Activated T-helper 17 cell treated with anti-CD3 and anti-CD28 coated beads, Interleukin-2, amount 50 U/mL, for 72 hours (primary cell): ENCODE results near the gene CD1C. TPM values are rescaled to one million over a fixed set of nuclear protein-coding genes. Genes with fewer than 3 reads are reported as not detected.

ENCODE experiments used
- ATAC-seq: fragments of 150-1000 bp; cut with Tn5 transposase; replicated peaks from 2 replicates; pipeline ENCODE4 v1.10.0; 2021; ENCODE audit warnings: mild to moderate bottlenecking, moderate library complexity
- H3K27ac Mint-ChIP-seq: one replicate; pipeline ENCODE4 v1.8.0; 2022; ENCODE audit warnings: mixed read lengths
- H3K27me3 Mint-ChIP-seq: one replicate; pipeline ENCODE4 v1.8.0; 2022; ENCODE audit warnings: mixed read lengths
- H3K36me3 Mint-ChIP-seq: one replicate; pipeline ENCODE4 v1.8.0; 2022; ENCODE audit warnings: low read depth, mild to moderate bottlenecking, mixed read lengths
- H3K4me1 Mint-ChIP-seq: one replicate; pipeline ENCODE4 v1.8.0; 2022; ENCODE audit warnings: mixed read lengths
- H3K4me3 Mint-ChIP-seq: one replicate; pipeline ENCODE4 v1.8.0; 2022; ENCODE audit warnings: mild to moderate bottlenecking, mixed read lengths
- H3K9me3 Mint-ChIP-seq: one replicate; pipeline ENCODE4 v1.8.0; 2022; ENCODE audit warnings: mixed read lengths
- total RNA-seq, 2 donors: library from RNA; stranded (reverse); gene quantifications; one replicate each; pipeline ENCODE4 v1.2.3, GENCODE V29; 2022

Gene CD1C
- total RNA-seq, 2 donors from 2014 or later, result not detected

DNA sequence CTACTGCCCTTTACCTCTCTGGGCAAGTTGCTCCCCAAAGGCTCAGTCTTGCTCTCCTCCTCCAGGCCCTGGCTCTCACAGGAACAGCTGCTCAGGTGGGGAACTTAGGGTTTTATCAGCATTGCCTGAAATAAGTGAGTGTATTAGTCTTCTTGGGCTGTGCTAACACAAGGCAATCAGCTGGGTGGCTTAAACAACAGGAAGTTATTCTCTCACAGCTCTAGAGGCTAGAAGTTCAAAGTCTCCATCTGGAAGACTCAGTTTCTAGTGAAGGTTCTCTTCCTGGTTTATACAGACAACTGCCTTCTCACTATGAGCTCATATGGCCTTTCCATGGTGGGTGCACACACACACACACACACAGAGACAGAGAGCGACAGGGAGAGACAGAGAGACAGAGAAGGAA is 2.8 kb upstream of the CD1C start:
- no peak for ATAC-seq
- no peaks in the 10 kb centered on the region for H3K9me3 Mint-ChIP-seq
- H3K4me1 Mint-ChIP-seq, result peaks cover 5% of the 10 kb centered on the region
- H3K36me3 Mint-ChIP-seq, result no peaks in the 10 kb centered on the region
- H3K27ac Mint-ChIP-seq, result no peak overlapping the region
- H3K4me3 Mint-ChIP-seq, result no peak overlapping the region
- H3K27me3 Mint-ChIP-seq, result peaks cover 31% of the 10 kb centered on the region

DNA sequence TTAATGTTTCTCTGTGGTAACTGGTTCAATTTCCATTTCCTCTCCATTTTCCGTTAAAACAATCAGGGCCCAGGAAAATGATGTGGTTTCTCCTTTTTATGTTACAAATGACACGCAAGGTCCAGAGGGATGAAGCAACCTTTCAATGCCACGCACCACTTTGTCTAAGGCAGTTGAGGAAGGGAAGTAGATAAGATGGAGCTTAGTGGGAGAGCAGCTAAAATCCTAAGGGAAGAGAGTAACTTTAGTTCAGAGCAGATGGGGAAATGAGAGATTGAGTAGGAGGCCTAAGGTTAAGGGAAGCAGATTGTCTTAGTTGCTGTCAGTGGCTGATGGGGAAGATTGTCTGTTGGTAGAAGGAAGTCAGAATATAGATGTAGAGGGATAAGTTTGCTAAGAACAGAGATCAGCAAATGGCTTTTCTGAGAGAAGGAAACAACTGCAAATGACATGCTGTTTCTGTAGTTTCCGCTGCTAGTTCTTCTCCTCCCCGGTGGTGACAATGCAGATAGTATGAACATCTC is 660 bp downstream of the CD1C start:
- no peak for ATAC-seq
- no peaks in the 10 kb centered on the region for H3K36me3 Mint-ChIP-seq
- H3K9me3 Mint-ChIP-seq, result no peaks in the 10 kb centered on the region
- H3K4me3 Mint-ChIP-seq, result no peak overlapping the region
- H3K27me3 Mint-ChIP-seq, result peaks cover 19% of the 10 kb centered on the region
- peaks cover 5% of the 10 kb centered on the region for H3K4me1 Mint-ChIP-seq
- no peak overlapping the region for H3K27ac Mint-ChIP-seq

- Mint-ChIP-seq H3K36me3 (no peaks in the 10 kb centered on the region), H3K27me3 (peaks cover 20% of the 10 kb centered on the region), H3K4me1 (no peaks in the 10 kb centered on the region), H3K4me3 (no peak overlapping the region), H3K27ac (no peak overlapping the region), H3K9me3 (peaks cover 8% of the 10 kb centered on the region)
- no peak for ATAC-seq
Measured at GRCh38 chr1:158295791-158296190, 6.1 kb downstream of the CD1C start.

DNA sequence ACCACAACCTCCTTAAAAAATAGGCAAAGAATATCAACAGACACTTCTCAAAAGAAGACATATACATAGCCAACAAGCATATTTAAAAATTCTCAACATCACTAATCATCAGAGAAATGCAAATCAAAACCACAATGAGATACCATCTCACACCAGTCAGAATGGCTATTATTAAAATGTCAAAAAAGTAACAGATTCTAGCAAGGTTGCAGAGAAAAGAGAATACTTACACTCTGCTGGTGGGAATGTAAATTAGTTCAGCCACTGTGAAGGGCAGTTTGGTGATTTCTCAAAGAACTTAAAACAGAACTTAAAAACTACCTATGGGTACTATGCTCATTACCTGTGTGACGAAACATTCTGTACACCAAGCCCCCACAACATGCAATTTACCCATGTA is 20.9 kb downstream of the CD1C start:
- no peaks in the 10 kb centered on the region for H3K4me1 Mint-ChIP-seq

DNA sequence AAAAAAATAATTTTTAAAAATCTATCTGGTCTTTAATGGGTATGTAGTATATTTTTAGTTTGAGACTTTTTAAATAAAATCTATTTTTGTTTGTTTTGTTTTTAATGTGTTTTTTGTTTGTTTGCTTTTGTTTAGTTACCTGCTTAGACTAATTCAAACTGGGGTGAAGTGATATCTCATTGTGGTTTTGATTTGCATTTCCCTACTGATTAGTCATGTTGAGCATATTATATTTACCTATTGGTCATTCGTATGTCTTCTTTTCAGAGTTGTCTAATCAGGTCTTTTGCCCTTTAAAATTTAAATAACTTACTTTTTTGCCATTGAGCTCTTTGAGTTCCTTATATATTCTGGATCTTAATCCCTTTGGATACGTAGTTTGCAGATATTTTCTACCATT is 21.3 kb downstream of the CD1C start:
- no peak overlapping the region for H3K4me3 Mint-ChIP-seq
- ATAC-seq, result no peak
- peaks cover 8% of the 10 kb centered on the region for H3K27me3 Mint-ChIP-seq
- H3K9me3 Mint-ChIP-seq, result peaks cover 11% of the 10 kb centered on the region
- H3K4me1 Mint-ChIP-seq, result no peaks in the 10 kb centered on the region
- H3K36me3 Mint-ChIP-seq, result no peaks in the 10 kb centered on the region
- no peak overlapping the region for H3K27ac Mint-ChIP-seq

More for the DNA sequence above, 20.9 kb downstream of the CD1C start:
- no peak for ATAC-seq
- Mint-ChIP-seq H3K27ac (no peak overlapping the region), H3K27me3 (peaks cover 8% of the 10 kb centered on the region), H3K36me3 (no peaks in the 10 kb centered on the region), H3K4me3 (no peak overlapping the region), H3K9me3 (peaks cover 11% of the 10 kb centered on the region)

GRCh38 chr1:158323866-158324265 is 34.1 kb downstream of the CD1C start:
- no peaks in the 10 kb centered on the region for H3K4me1 Mint-ChIP-seq
- H3K27ac Mint-ChIP-seq, result no peak overlapping the region
- no peaks in the 10 kb centered on the region for H3K36me3 Mint-ChIP-seq
- no peak overlapping the region for H3K4me3 Mint-ChIP-seq
- H3K27me3 Mint-ChIP-seq, result peaks cover 33% of the 10 kb centered on the region
- H3K9me3 Mint-ChIP-seq, result peaks cover 8% of the 10 kb centered on the region
- ATAC-seq, result no peak

- H3K9me3 Mint-ChIP-seq, result peaks cover 8% of the 10 kb centered on the region
Measured at GRCh38 chr1:158324395-158324794, 34.7 kb downstream of the CD1C start.

GRCh38 chr1:158327481-158327880 is 37.8 kb downstream of the CD1C start:
- peaks cover 19% of the 10 kb centered on the region for H3K27me3 Mint-ChIP-seq
- H3K36me3 Mint-ChIP-seq, result no peaks in the 10 kb centered on the region
- H3K27ac Mint-ChIP-seq, result no peak overlapping the region
- ATAC-seq, result no peak
- H3K4me1 Mint-ChIP-seq, result no peaks in the 10 kb centered on the region
- H3K4me3 Mint-ChIP-seq, result no peak overlapping the region
- H3K9me3 Mint-ChIP-seq, result peaks cover 8% of the 10 kb centered on the region

More at GRCh38 chr1:158324395-158324794, 34.7 kb downstream of the CD1C start:
- H3K27ac Mint-ChIP-seq, result no peak overlapping the region
- no peak for ATAC-seq
- H3K4me3 Mint-ChIP-seq, result no peak overlapping the region
- H3K4me1 Mint-ChIP-seq, result no peaks in the 10 kb centered on the region
- no peaks in the 10 kb centered on the region for H3K36me3 Mint-ChIP-seq
- peaks cover 35% of the 10 kb centered on the region for H3K27me3 Mint-ChIP-seq

- peaks cover 14% of the 10 kb centered on the region for H3K27me3 Mint-ChIP-seq
- H3K27ac Mint-ChIP-seq, result no peak overlapping the region
- H3K9me3 Mint-ChIP-seq, result no peaks in the 10 kb centered on the region
- H3K4me3 Mint-ChIP-seq, result no peak overlapping the region
- no peaks in the 10 kb centered on the region for H3K36me3 Mint-ChIP-seq
- no peak for ATAC-seq
- no peaks in the 10 kb centered on the region for H3K4me1 Mint-ChIP-seq
Measured at GRCh38 chr1:158328426-158328825, 38.7 kb downstream of the CD1C start.

DNA sequence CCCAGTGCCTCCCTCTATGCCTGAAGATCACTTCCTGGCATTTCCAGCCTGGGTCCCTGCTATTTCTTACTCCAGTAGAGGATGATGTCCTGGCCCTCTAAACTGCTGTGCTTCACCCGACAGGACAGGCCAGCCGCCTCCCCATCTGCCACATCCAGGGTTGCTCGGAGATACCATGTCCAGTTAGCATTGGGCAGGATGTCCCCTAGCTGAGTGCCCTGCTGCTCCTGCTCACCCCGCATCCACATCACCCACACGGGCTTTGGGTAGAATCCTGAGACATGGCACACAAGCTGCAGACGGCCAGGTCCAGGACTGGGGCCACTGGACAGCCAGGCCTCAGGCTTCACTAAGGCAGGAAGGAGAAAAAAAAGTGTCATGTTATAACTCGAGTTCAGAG is 39.6 kb downstream of the CD1C start:
- no peak overlapping the region for H3K4me3 Mint-ChIP-seq
- H3K27me3 Mint-ChIP-seq, result peaks cover 13% of the 10 kb centered on the region
- no peaks in the 10 kb centered on the region for H3K4me1 Mint-ChIP-seq
- no peaks in the 10 kb centered on the region for H3K36me3 Mint-ChIP-seq
- ATAC-seq, result no peak
- H3K27ac Mint-ChIP-seq, result no peak overlapping the region
- no peaks in the 10 kb centered on the region for H3K9me3 Mint-ChIP-seq

DNA sequence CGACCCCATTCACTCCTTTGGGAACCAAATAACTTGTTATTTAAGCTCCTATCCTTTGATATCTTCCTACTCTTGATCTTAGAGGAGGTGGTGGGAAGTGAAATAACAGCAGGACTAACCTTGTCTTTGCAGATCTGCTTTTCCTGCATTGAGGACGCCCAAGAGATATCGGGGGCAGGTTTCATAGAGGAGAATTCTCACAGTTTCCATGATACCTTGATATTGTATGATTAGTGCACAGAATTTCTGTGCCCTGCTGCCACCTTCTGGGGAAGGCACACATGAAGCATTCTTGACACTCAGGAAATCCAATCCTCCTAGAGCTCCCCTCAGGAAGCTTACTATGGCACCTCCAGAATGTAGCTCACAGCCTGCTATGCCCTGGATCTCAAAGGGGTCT is 40.0 kb downstream of the CD1C start:
- Mint-ChIP-seq H3K27ac (no peak overlapping the region), H3K27me3 (peaks cover 9% of the 10 kb centered on the region), H3K4me3 (no peak overlapping the region), H3K4me1 (no peaks in the 10 kb centered on the region), H3K9me3 (no peaks in the 10 kb centered on the region), H3K36me3 (no peaks in the 10 kb centered on the region)
- ATAC-seq, result no peak

DNA sequence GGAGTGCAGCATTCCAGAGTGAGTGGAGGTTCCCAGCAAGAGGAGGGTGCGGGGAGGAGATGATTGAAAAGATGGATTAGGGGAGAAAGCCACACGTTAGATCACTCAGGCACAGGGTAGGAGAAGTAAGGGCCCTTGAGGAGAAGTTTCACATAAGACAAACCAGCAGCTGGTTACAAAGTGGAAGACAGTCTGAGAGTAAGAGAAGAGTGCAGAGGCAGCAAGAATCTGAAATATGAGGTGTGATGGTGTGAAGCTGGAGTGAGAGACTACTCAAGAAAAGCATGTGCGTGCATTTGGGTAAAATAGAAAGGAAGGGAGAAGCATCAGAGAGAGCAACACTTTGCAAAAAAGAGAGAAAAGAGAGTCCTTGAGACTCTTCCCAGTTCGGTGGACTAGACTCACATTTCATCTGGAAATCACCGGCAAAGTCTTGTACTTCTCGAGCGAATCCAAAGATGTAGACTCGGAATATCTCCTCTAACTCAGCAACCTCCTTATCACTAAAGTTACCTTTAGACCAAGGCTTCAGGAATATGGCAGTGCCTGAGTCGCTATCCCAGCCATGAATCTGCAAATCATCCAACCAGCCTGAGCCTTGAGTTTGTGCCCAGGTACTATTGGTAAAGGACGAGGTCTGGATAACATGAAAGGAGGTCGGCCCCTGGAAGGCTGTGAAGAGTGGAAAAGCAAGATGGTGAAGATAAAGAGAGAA is 40.8 kb downstream of the CD1C start:
- no peak overlapping the region for H3K27ac Mint-ChIP-seq
- H3K9me3 Mint-ChIP-seq, result no peaks in the 10 kb centered on the region

GRCh38 chr1:158331106-158331425 is 41.3 kb downstream of the CD1C start:
- Mint-ChIP-seq H3K4me3 (no peak overlapping the region), H3K27me3 (peaks cover 8% of the 10 kb centered on the region)

More for the DNA sequence above, 40.8 kb downstream of the CD1C start:
- Mint-ChIP-seq H3K27me3 (peaks cover 8% of the 10 kb centered on the region), H3K4me3 (no peak overlapping the region), H3K4me1 (no peaks in the 10 kb centered on the region), H3K36me3 (no peaks in the 10 kb centered on the region)
- ATAC-seq, result no peak

DNA sequence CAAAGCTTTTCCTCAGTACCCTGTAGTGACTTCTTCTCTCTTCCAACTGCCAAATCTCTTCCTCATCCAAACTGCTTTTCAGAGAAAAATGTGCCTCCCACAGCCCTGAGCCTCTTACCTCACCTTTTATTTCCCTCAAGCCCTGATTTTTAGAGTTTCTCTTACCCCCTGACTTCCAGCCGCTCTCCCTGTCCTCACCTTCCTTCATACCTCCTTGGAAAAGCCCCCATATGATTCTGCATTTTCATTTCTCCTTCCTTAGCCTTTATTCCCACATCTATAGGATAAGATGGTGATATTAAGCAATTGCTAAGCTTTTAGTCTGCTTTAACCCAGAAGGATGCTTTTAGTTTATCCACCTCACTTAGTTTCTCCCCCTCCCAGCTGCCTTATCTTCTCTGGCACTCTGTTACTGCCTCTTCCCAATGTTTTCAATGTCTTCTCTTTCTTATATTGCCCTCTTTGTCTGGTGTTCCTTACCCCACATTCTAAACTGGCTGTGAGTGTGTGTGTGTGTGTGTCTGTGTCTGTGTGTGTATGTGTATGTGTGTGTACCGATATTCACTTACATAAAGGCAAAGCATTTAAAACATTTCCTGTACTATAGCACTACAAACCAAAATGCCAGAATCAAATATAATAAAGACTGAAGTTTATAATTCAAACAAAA is 41.9 kb downstream of the CD1C start, which contains the start of gene CD1B:
Gene CD1B (minus strand): TSS at position 51 of the 670 bp plus-strand sequence. CDS start 108 bp downstream, outside the sequence.
- no peak within 1 kb of the TSS for H3K27ac Mint-ChIP-seq
- no peak for ATAC-seq
- H3K36me3 Mint-ChIP-seq, result no peaks in the 10 kb centered on the region
- no peak within 1 kb of the TSS for H3K4me3 Mint-ChIP-seq
- no peaks in the 10 kb centered on the region for H3K9me3 Mint-ChIP-seq
- peaks cover 8% of the 10 kb centered on the region for H3K27me3 Mint-ChIP-seq
- H3K4me1 Mint-ChIP-seq, result no peaks in the 10 kb centered on the region

More at GRCh38 chr1:158331106-158331425, 41.3 kb downstream of the CD1C start:
- Mint-ChIP-seq H3K4me1 (no peaks in the 10 kb centered on the region), H3K27ac (no peak overlapping the region), H3K9me3 (no peaks in the 10 kb centered on the region), H3K36me3 (no peaks in the 10 kb centered on the region)
- ATAC-seq, result no peak
